Neural cell (in vitro differentiated cells): Measurements from ENCODE around the gene LRSAM1.

Experiments
- CTCF ChIP-seq: fragments of 450-650 bp; IDR thresholded peaks from 2 replicates; pipeline ENCODE4 v1.5.1; 2014; ENCODE audit warnings: antibody characterized with exemption, mild to moderate bottlenecking, moderate library complexity; ENCODE audit not compliant: poor library complexity, severe bottlenecking
- SMC3 ChIP-seq: fragments of 450-650 bp; conservative IDR thresholded peaks from 2 replicates; pipeline ENCODE4 v1.6.1; 2014; ENCODE audit warnings: antibody characterized with exemption, mild to moderate bottlenecking, moderate library complexity; ENCODE audit not compliant: poor library complexity

GRCh38 chr9:127457191-127457878 lies 6.0 kb downstream of the LRSAM1 start:
- TF ChIP-seq SMC3 (no peak), CTCF (no peak)
